ENCODE results near the gene TSPOAP1. TPM values are rescaled to one million over a fixed set of nuclear protein-coding genes. Genes with fewer than 3 reads are reported as not detected.

TSPOAP1 gene
- total RNA-seq, 1 experiment from 2014 or later = 7.8 TPM

- peak; percentile 96 for DNase-seq
- no peaks in the 10 kb centered on the region for H3K36me3 ChIP-seq (ENCODE audit: insufficient read depth, low read length)
- H3K79me2 ChIP-seq (ENCODE audit: low read length) = no peaks in the 10 kb centered on the region
- H3K9me3 ChIP-seq (ENCODE audit: low read length) = no peaks in the 10 kb centered on the region
- no peaks in the 10 kb centered on the region for H4K20me1 ChIP-seq (ENCODE audit: insufficient read depth, low read depth, low read length)
- H3K27me3 ChIP-seq (ENCODE audit: low read length) = no peaks in the 10 kb centered on the region
- H2AFZ ChIP-seq (ENCODE audit: low read length) = no peak overlapping the region
- peaks cover 83% of the 10 kb centered on the region for H3K4me1 ChIP-seq (ENCODE audit: low read length)
- peak overlapping the region; percentile 67 for H3K4me3 ChIP-seq (ENCODE audit: low read length)
- no peaks in the 10 kb centered on the region for H3K9me2 ChIP-seq (replicated peaks; ENCODE audit: insufficient read depth, low read length)
- H3K9ac ChIP-seq (ENCODE audit: low read length) = peak overlapping the region; percentile 98
- peak overlapping the region; percentile 100 for H3K27ac ChIP-seq (ENCODE audit: low read length)
- H3K4me2 ChIP-seq (ENCODE audit: low read depth, low read length, poor library complexity, severe bottlenecking) = peak overlapping the region; percentile 92
Observed at GRCh38 chr17:58338841-58339754, 10.5 kb upstream of the TSPOAP1 start.

GRCh38 chr17:58338454-58338840 is 9.9 kb upstream of the TSPOAP1 start:
- no peaks in the 10 kb centered on the region for H3K9me3 ChIP-seq (ENCODE audit: low read length)
- peak overlapping the region; percentile 100 for H3K27ac ChIP-seq (ENCODE audit: low read length)
- H3K79me2 ChIP-seq (ENCODE audit: low read length) = no peaks in the 10 kb centered on the region
- no peaks in the 10 kb centered on the region for H4K20me1 ChIP-seq (ENCODE audit: insufficient read depth, low read depth, low read length)
- H2AFZ ChIP-seq (ENCODE audit: low read length) = no peak overlapping the region
- H3K36me3 ChIP-seq (ENCODE audit: insufficient read depth, low read length) = no peaks in the 10 kb centered on the region
- DNase-seq = no peak
- H3K4me2 ChIP-seq (ENCODE audit: low read depth, low read length, poor library complexity, severe bottlenecking) = peak overlapping the region; percentile 92
- H3K9me2 ChIP-seq (replicated peaks; ENCODE audit: insufficient read depth, low read length) = no peaks in the 10 kb centered on the region
- H3K4me3 ChIP-seq (ENCODE audit: low read length) = peak overlapping the region; percentile 67
- peak overlapping the region; percentile 98 for H3K9ac ChIP-seq (ENCODE audit: low read length)
- H3K4me1 ChIP-seq (ENCODE audit: low read length) = peaks cover 83% of the 10 kb centered on the region
- H3K27me3 ChIP-seq (ENCODE audit: low read length) = no peaks in the 10 kb centered on the region

GRCh38 chr17:58337600-58338453 is 9.2 kb upstream of the TSPOAP1 start:
- Histone ChIP-seq H3K4me2 (ENCODE audit: low read depth, low read length, poor library complexity, severe bottlenecking) (peak overlapping the region; percentile 92), H2AFZ (ENCODE audit: low read length) (no peak overlapping the region), H3K9me2 (replicated peaks; ENCODE audit: insufficient read depth, low read length) (no peaks in the 10 kb centered on the region), H3K79me2 (ENCODE audit: low read length) (no peaks in the 10 kb centered on the region), H3K4me3 (ENCODE audit: low read length) (peak overlapping the region; percentile 88), H3K27ac (ENCODE audit: low read length) (peak overlapping the region; percentile 100), H4K20me1 (ENCODE audit: insufficient read depth, low read depth, low read length) (no peaks in the 10 kb centered on the region), H3K27me3 (ENCODE audit: low read length) (no peaks in the 10 kb centered on the region), H3K36me3 (ENCODE audit: insufficient read depth, low read length) (no peaks in the 10 kb centered on the region), H3K4me1 (ENCODE audit: low read length) (peaks cover 84% of the 10 kb centered on the region), H3K9ac (ENCODE audit: low read length) (peak overlapping the region; percentile 98), H3K9me3 (ENCODE audit: low read length) (no peaks in the 10 kb centered on the region)
- peak; percentile 99 for DNase-seq

GRCh38 chr17:58337210-58337599 is 8.6 kb upstream of the TSPOAP1 start:
- Histone ChIP-seq H3K9me2 (replicated peaks; ENCODE audit: insufficient read depth, low read length) (no peaks in the 10 kb centered on the region), H3K79me2 (ENCODE audit: low read length) (peaks cover under 1% of the 10 kb centered on the region), H3K36me3 (ENCODE audit: insufficient read depth, low read length) (peaks cover under 1% of the 10 kb centered on the region), H3K9me3 (ENCODE audit: low read length) (no peaks in the 10 kb centered on the region), H4K20me1 (ENCODE audit: insufficient read depth, low read depth, low read length) (peaks cover under 1% of the 10 kb centered on the region; the same call in 1 of the 2 replicates), H3K27ac (ENCODE audit: low read length) (peak overlapping the region; percentile 100), H3K9ac (ENCODE audit: low read length) (peak overlapping the region; percentile 98), H3K4me2 (ENCODE audit: low read depth, low read length, poor library complexity, severe bottlenecking) (peak overlapping the region; percentile 92), H3K4me3 (ENCODE audit: low read length) (peak overlapping the region; percentile 88), H3K27me3 (ENCODE audit: low read length) (no peaks in the 10 kb centered on the region), H3K4me1 (ENCODE audit: low read length) (peaks cover 85% of the 10 kb centered on the region), H2AFZ (ENCODE audit: low read length) (no peak overlapping the region)
- peak; percentile 88 for DNase-seq

GRCh38 chr17:58336456-58337209 is 8.0 kb upstream of the TSPOAP1 start:
- Histone ChIP-seq H2AFZ (ENCODE audit: low read length) (no peak overlapping the region), H3K4me3 (ENCODE audit: low read length) (peak overlapping the region; percentile 88)

GRCh38 chr17:58335779-58336455 is 7.3 kb upstream of the TSPOAP1 start:
- Histone ChIP-seq H3K36me3 (ENCODE audit: insufficient read depth, low read length) (peaks cover 14% of the 10 kb centered on the region), H2AFZ (ENCODE audit: low read length) (no peak overlapping the region), H3K4me2 (ENCODE audit: low read depth, low read length, poor library complexity, severe bottlenecking) (peak overlapping the region; percentile 92), H3K4me3 (ENCODE audit: low read length) (peak overlapping the region; percentile 88), H3K4me1 (ENCODE audit: low read length) (peaks cover 81% of the 10 kb centered on the region), H3K79me2 (ENCODE audit: low read length) (peaks cover 13% of the 10 kb centered on the region), H3K9me3 (ENCODE audit: low read length) (no peaks in the 10 kb centered on the region), H3K27me3 (ENCODE audit: low read length) (no peaks in the 10 kb centered on the region), H3K9me2 (replicated peaks; ENCODE audit: insufficient read depth, low read length) (no peaks in the 10 kb centered on the region), H3K27ac (ENCODE audit: low read length) (peak overlapping the region; percentile 100), H4K20me1 (ENCODE audit: insufficient read depth, low read depth, low read length) (peaks cover 13% of the 10 kb centered on the region; the same call in 1 of the 2 replicates), H3K9ac (ENCODE audit: low read length) (peak overlapping the region; percentile 98)
- peak; percentile 90 for DNase-seq

More at GRCh38 chr17:58336456-58337209, 8.0 kb upstream of the TSPOAP1 start:
- H3K4me1 ChIP-seq (ENCODE audit: low read length) = peaks cover 81% of the 10 kb centered on the region
- H3K79me2 ChIP-seq (ENCODE audit: low read length) = peaks cover 6% of the 10 kb centered on the region
- peak overlapping the region; percentile 100 for H3K27ac ChIP-seq (ENCODE audit: low read length)
- H3K4me2 ChIP-seq (ENCODE audit: low read depth, low read length, poor library complexity, severe bottlenecking) = peak overlapping the region; percentile 92
- H3K9me2 ChIP-seq (replicated peaks; ENCODE audit: insufficient read depth, low read length) = no peaks in the 10 kb centered on the region
- H3K27me3 ChIP-seq (ENCODE audit: low read length) = no peaks in the 10 kb centered on the region
- H3K9me3 ChIP-seq (ENCODE audit: low read length) = no peaks in the 10 kb centered on the region
- H3K36me3 ChIP-seq (ENCODE audit: insufficient read depth, low read length) = peaks cover 6% of the 10 kb centered on the region
- H4K20me1 ChIP-seq (ENCODE audit: insufficient read depth, low read depth, low read length) = peaks cover 6% of the 10 kb centered on the region; the same call in 1 of the 2 replicates
- DNase-seq = peak; percentile 76
- H3K9ac ChIP-seq (ENCODE audit: low read length) = peak overlapping the region; percentile 98

GRCh38 chr17:58335061-58335731 is 6.6 kb upstream of the TSPOAP1 start:
- no peaks in the 10 kb centered on the region for H3K9me2 ChIP-seq (replicated peaks; ENCODE audit: insufficient read depth, low read length)
- no peak overlapping the region for H2AFZ ChIP-seq (ENCODE audit: low read length)
- H3K27me3 ChIP-seq (ENCODE audit: low read length) = no peaks in the 10 kb centered on the region
- H3K4me1 ChIP-seq (ENCODE audit: low read length) = peaks cover 79% of the 10 kb centered on the region
- peaks cover 13% of the 10 kb centered on the region for H3K79me2 ChIP-seq (ENCODE audit: low read length)
- H3K4me3 ChIP-seq (ENCODE audit: low read length) = peak overlapping the region; percentile 88
- peak overlapping the region; percentile 98 for H3K9ac ChIP-seq (ENCODE audit: low read length)
- peak; percentile 84 for DNase-seq
- peak overlapping the region; percentile 92 for H3K4me2 ChIP-seq (ENCODE audit: low read depth, low read length, poor library complexity, severe bottlenecking)
- peaks cover 17% of the 10 kb centered on the region; the same call in 1 of the 2 replicates for H4K20me1 ChIP-seq (ENCODE audit: insufficient read depth, low read depth, low read length)
- peaks cover 21% of the 10 kb centered on the region for H3K36me3 ChIP-seq (ENCODE audit: insufficient read depth, low read length)
- no peaks in the 10 kb centered on the region for H3K9me3 ChIP-seq (ENCODE audit: low read length)
- peak overlapping the region; percentile 100 for H3K27ac ChIP-seq (ENCODE audit: low read length)

Data from Karpas-422 (cell line).